Activated T-cell treated with anti-CD3 and anti-CD28 coated beads, Interleukin-2, amount 50 U/mL, for 72 hours (primary cell): ENCODE results near the gene FOXC2. TPM values are rescaled to one million over a fixed set of nuclear protein-coding genes. Genes with fewer than 3 reads are reported as not detected.
A peak's percentile ranks its signal among the peaks of the same experiment; 100 is the strongest.

Experiments used
- ATAC-seq, 2 donors: fragments of 150-1000 bp; cut with Tn5 transposase; replicated peaks in 1 of 2; 2 replicates each; pipeline ENCODE4 v1.10.0; 2021; ENCODE audit warnings: moderate library complexity in 2 of 2, mild to moderate bottlenecking in 1 of 2
- DNase-seq, 2 donors: peaks; one replicate each; pipeline ENCODE4 v3.0.0; 2021 to 2022; ENCODE audit warnings: mixed read lengths in 1 of 2
- H3K27ac Mint-ChIP-seq: one replicate; pipeline ENCODE4 v1.8.0; 2022; ENCODE audit warnings: mild to moderate bottlenecking, moderate library complexity, mixed read lengths
- H3K27me3 Mint-ChIP-seq: one replicate; pipeline ENCODE4 v1.8.0; 2022; ENCODE audit warnings: low read depth, mixed read lengths
- H3K36me3 Mint-ChIP-seq, 2 donors: one replicate each; pipeline ENCODE4 v1.8.0; 2022; ENCODE audit warnings: mixed read lengths in 2 of 2, mild to moderate bottlenecking in 1 of 2; ENCODE audit not compliant: insufficient read depth in 2 of 2
- H3K4me1 Mint-ChIP-seq: one replicate; pipeline ENCODE4 v1.8.0; 2022; ENCODE audit warnings: low read depth, mixed read lengths
- H3K4me3 Mint-ChIP-seq, 2 donors: one replicate each; pipeline ENCODE4 v1.8.0; 2022; ENCODE audit warnings: mild to moderate bottlenecking in 2 of 2, mixed read lengths in 2 of 2, moderate library complexity in 2 of 2
- H3K9me3 Mint-ChIP-seq, 2 donors: one replicate each; pipeline ENCODE4 v1.8.0; 2022; ENCODE audit warnings: mixed read lengths in 2 of 2
- total RNA-seq, 2 donors: library from RNA; stranded (reverse); gene quantifications; one replicate each; pipeline ENCODE4 v1.2.3, GENCODE V29; 2022

Gene FOXC2
- total RNA-seq, 2 donors from 2014 or later: not detected

DNA sequence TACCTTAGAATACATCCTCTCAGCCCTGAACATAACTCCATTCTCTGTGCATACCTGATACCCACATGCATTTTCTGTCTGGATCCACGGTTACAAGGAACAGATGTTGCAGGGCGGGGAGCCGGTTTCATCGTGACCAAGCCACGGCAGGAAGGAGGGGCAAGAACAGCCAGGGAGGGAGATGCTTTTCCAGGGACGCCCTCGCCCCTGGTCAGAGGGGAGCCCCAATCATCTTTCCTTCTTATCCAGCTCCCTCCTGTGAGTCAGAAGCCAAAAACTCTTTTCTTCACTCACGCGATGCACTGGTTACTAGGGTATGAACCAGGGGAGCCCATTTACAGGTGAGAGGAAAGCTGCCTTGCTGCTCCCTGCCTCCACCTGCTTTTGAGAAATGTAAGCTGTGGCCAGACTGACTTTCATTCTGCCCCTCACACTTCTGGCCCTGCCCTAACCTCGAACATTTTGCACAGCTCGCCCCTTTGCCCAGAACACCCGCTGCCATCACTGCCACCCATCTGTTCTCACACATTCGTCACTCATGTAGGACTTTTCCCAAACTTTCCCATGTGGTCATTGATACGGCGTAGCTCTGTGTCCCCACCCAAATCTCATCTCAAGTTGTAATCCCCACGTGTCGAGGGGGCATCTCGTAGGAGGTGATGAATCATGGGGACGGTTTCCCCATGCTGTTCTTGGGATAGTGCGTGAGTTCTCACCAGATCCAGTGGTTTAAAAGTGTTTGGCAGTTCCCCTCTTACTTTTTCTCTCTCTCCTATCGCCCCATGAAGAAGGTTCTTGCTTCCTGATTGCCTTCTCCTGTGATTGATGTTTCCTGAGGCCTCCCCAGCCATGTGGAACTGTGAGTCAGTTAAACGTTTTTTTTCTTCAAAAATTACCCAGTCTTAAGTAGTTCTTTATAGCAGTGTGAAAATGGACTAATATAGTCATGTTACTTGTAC lies 32.3 kb downstream of the FOXC2 start:
- H3K27ac Mint-ChIP-seq: no peak overlapping the region
- H3K27me3 Mint-ChIP-seq: peaks cover 44% of the 10 kb centered on the region
- H3K36me3 Mint-ChIP-seq: no peaks in the 10 kb centered on the region
- DNase-seq (no peak), ATAC-seq (no peak)
- H3K4me1 Mint-ChIP-seq: peaks cover 8% of the 10 kb centered on the region
- H3K9me3 Mint-ChIP-seq: no peaks in the 10 kb centered on the region
- H3K4me3 Mint-ChIP-seq: no peak overlapping the region

GRCh38 chr16:86601356-86601755 lies 34.7 kb downstream of the FOXC2 start:
- Mint-ChIP-seq H3K4me1 (peaks cover 21% of the 10 kb centered on the region), H3K36me3 (no peaks in the 10 kb centered on the region), H3K27ac (no peak overlapping the region), H3K9me3 (no peaks in the 10 kb centered on the region), H3K27me3 (peaks cover 44% of the 10 kb centered on the region), H3K4me3 (no peak overlapping the region)
- DNase-seq (no peak), ATAC-seq (no peak)

DNA sequence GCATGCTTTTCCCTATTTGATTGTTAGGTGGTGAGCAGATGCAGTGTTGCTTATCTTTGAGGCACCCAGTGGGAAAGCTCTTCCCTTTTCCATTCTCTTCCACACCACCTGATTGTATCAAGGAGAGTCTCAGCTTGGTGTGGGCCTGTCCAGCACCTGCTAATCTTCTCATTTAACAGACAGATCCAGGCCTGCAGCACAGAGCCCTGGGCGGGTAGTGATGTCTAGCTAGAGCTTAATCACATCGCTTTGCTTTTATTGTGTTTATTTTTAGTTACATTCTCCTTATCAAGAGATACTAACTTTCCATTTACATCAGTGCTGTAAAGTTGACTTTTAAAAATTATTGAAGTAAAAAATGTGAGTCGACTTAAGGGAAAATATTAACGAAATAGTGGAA lies 35.9 kb downstream of the FOXC2 start:
- peaks cover 21% of the 10 kb centered on the region for H3K4me1 Mint-ChIP-seq
- ATAC-seq (no peak), DNase-seq (no peak)
- H3K9me3 Mint-ChIP-seq: no peaks in the 10 kb centered on the region
- H3K27ac Mint-ChIP-seq: no peak overlapping the region
- no peak overlapping the region for H3K4me3 Mint-ChIP-seq
- H3K27me3 Mint-ChIP-seq: peaks cover 44% of the 10 kb centered on the region
- H3K36me3 Mint-ChIP-seq: no peaks in the 10 kb centered on the region

DNA sequence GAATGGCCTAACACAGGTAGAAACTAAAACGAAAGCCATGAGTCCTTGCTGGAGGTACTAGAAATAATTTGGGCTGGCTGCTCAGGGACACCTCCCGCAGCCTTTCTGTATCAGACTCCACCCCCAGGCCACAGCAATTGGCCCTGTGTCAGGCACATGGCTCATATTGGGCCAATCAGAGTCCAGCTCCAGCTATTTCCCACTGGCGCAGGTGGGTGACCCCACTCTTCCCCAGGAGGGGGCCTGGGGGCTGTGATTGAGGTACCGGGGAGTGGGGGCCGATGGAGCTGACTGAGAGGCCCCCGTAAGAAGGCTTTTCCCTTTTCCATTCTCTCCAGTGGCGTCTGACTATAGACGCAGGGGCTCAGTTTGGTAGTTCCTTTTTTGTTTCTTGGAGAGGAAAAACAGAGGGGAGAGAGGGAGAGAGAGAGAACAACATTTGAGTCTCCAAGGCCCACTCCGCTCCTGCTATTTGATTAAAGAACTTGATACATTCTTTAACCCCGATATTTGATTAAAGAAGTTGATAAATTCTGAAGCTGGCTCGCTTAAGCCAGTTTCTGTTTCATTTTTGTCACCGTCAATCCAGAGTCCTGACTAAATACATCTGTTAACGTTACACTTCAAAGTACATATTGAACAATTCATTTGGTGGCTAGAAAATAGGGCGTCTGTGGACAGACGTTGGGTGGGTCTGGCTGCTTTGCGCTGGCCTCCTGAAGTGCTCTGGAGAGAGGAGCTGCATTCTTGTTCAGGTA lies 38.0 kb downstream of the FOXC2 start:
- peaks cover 13% of the 10 kb centered on the region for H3K4me1 Mint-ChIP-seq
- peak overlapping the region; percentile 14 for H3K27ac Mint-ChIP-seq
- no peaks in the 10 kb centered on the region for H3K36me3 Mint-ChIP-seq
- no peaks in the 10 kb centered on the region for H3K9me3 Mint-ChIP-seq
- H3K4me3 Mint-ChIP-seq: peak overlapping the region; percentile 77 to 86
- peak; percentile 88 to 95 for ATAC-seq
- DNase-seq: peak; percentile 38 to 45
- H3K27me3 Mint-ChIP-seq: peaks cover 31% of the 10 kb centered on the region

GRCh38 chr16:86605950-86606349 lies 39.3 kb downstream of the FOXC2 start:
- peaks cover 13% of the 10 kb centered on the region for H3K4me1 Mint-ChIP-seq
- peaks cover 25% of the 10 kb centered on the region for H3K27me3 Mint-ChIP-seq
- H3K36me3 Mint-ChIP-seq: no peaks in the 10 kb centered on the region
- no peaks in the 10 kb centered on the region for H3K9me3 Mint-ChIP-seq
- DNase-seq (no peak), ATAC-seq (no peak)
- H3K27ac Mint-ChIP-seq: no peak overlapping the region
- peak overlapping the region in 1 of 2 donors; percentile 18 for H3K4me3 Mint-ChIP-seq

- Mint-ChIP-seq H3K9me3 (no peaks in the 10 kb centered on the region), H3K27ac (no peak overlapping the region), H3K4me3 (no peak overlapping the region), H3K27me3 (peaks cover 17% of the 10 kb centered on the region), H3K4me1 (peaks cover 13% of the 10 kb centered on the region), H3K36me3 (no peaks in the 10 kb centered on the region)
- ATAC-seq: no peak
- DNase-seq: no peak
Observed at GRCh38 chr16:86608301-86608747, 41.7 kb downstream of the FOXC2 start.

DNA sequence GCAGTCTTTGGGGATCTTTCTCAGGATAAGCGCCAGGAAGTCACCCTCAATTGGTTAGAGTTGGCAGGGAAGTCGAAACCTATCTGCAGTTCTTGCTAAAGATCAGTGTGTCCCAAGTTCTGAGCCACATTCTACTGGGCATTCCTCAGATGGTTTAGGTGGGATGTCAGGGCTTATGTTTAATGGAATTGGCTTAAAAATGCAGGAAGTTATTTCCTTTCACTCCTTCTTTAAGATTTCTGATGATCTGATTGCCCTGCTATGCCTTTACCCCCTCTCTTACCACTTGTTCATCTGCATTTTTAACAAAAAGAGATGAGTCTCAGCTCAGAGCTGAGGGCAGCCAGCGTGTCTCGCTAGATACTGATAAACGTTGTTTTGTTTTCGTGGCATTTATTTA lies 42.5 kb downstream of the FOXC2 start:
- Mint-ChIP-seq H3K4me1 (peaks cover 12% of the 10 kb centered on the region), H3K4me3 (no peak overlapping the region), H3K36me3 (no peaks in the 10 kb centered on the region), H3K27ac (no peak overlapping the region), H3K9me3 (no peaks in the 10 kb centered on the region), H3K27me3 (peaks cover 11% of the 10 kb centered on the region)
- DNase-seq (no peak), ATAC-seq (no peak)

DNA sequence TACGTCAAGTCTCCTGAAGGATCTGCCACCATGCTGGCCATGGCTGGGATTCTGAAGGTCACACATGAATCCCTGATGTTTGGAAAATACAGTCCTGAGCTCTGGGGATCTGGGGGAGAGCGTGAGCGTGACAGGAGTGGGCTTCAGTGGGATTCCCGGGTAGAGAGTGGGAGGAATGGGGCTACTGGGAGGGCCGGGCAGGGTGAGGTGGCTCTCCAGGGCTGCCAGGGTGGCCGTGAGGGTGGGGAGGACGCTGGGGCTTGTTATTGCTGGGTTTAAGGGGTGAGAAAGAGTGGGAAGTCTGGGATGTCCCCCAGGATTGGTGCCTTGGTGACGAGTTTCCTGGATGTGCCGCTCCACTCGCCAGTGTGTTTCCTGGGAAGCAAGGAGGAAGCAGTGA lies 43.0 kb downstream of the FOXC2 start:
- peaks cover 7% of the 10 kb centered on the region for H3K4me1 Mint-ChIP-seq

DNA sequence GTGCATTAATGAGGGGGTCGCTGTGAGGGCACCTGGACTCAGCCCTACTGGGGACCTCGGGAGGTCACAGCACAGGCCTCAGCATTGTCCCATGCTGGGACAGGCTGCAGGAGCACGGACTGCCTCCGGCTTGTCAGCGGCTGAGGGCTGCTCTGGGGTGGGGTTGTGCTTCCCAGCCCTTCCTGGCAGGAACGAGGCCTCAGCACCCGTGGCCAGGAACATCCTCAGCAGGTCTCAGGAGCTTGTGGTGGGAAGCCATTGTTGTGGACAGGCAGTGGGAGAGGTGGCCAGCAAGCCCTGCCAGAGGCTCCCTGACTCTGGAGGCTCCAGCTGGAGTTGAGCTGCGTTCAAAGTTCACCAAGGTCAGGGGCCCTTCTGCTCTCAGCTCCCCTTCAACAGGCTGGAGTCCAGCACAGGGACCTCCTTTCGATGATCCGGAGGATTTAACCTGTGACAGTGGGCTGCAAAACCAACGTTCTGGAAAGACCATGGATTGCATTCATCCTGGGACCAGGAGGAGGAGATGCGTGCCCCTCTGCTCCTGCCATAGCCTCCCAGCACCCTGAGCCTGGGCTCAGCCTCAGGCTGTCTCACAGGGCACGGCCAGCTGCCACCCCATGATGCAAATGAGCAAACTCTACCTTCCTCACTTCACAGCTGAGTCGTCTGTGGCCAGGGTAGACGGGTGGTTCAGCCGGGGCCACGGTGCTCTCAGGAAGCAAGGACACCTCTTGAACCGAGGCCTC lies 44.3 kb downstream of the FOXC2 start:
- no peak overlapping the region for H3K27ac Mint-ChIP-seq
- no peaks in the 10 kb centered on the region for H3K4me1 Mint-ChIP-seq
- no peaks in the 10 kb centered on the region for H3K36me3 Mint-ChIP-seq
- H3K27me3 Mint-ChIP-seq: peaks cover 6% of the 10 kb centered on the region
- H3K9me3 Mint-ChIP-seq: no peaks in the 10 kb centered on the region
- DNase-seq: no peak
- H3K4me3 Mint-ChIP-seq: no peak overlapping the region
- ATAC-seq: no peak

More for the DNA sequence above, 43.0 kb downstream of the FOXC2 start:
- no peaks in the 10 kb centered on the region for H3K36me3 Mint-ChIP-seq
- DNase-seq (no peak), ATAC-seq (no peak)
- H3K27ac Mint-ChIP-seq: no peak overlapping the region
- no peaks in the 10 kb centered on the region for H3K9me3 Mint-ChIP-seq
- peaks cover 6% of the 10 kb centered on the region for H3K27me3 Mint-ChIP-seq
- H3K4me3 Mint-ChIP-seq: no peak overlapping the region

GRCh38 chr16:86611525-86611855 lies 44.9 kb downstream of the FOXC2 start:
- no peaks in the 10 kb centered on the region for H3K4me1 Mint-ChIP-seq

GRCh38 chr16:86611941-86612340 lies 45.3 kb downstream of the FOXC2 start:
- peaks cover 6% of the 10 kb centered on the region for H3K27me3 Mint-ChIP-seq
- H3K4me3 Mint-ChIP-seq: no peak overlapping the region
- no peaks in the 10 kb centered on the region for H3K9me3 Mint-ChIP-seq
- no peaks in the 10 kb centered on the region for H3K4me1 Mint-ChIP-seq
- no peak for ATAC-seq
- H3K27ac Mint-ChIP-seq: no peak overlapping the region
- no peaks in the 10 kb centered on the region for H3K36me3 Mint-ChIP-seq
- no peak for DNase-seq

More at GRCh38 chr16:86611525-86611855, 44.9 kb downstream of the FOXC2 start:
- ATAC-seq: no peak
- H3K9me3 Mint-ChIP-seq: no peaks in the 10 kb centered on the region
- no peak overlapping the region for H3K27ac Mint-ChIP-seq
- H3K4me3 Mint-ChIP-seq: no peak overlapping the region
- no peak for DNase-seq
- no peaks in the 10 kb centered on the region for H3K36me3 Mint-ChIP-seq
- peaks cover 6% of the 10 kb centered on the region for H3K27me3 Mint-ChIP-seq

DNA sequence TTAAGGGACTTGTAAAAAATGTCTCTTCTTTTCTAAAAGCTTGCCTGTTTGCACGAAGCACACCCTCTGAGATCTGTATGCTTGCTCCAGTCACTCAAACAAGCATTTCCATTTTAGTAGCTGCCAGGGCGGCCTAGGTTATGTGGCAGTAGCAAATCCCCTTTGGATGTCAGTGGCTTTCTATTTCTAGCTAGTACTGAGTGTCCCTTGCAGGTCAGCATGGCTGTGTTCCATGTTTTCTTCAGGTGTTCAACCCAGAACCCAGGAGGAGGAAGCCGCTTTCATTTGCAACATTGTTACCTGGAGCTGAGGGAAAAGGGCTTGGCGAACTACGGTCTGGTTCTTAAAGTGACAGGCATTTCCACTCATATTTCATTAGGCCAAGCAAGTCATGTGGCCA lies 48.1 kb downstream of the FOXC2 start:
- H3K4me1 Mint-ChIP-seq: no peaks in the 10 kb centered on the region
- no peaks in the 10 kb centered on the region for H3K9me3 Mint-ChIP-seq
- H3K4me3 Mint-ChIP-seq: no peak overlapping the region
- DNase-seq (no peak), ATAC-seq (no peak)
- peaks cover under 1% of the 10 kb centered on the region for H3K27me3 Mint-ChIP-seq
- H3K27ac Mint-ChIP-seq: no peak overlapping the region
- H3K36me3 Mint-ChIP-seq: no peaks in the 10 kb centered on the region

GRCh38 chr16:86616906-86617305 lies 50.3 kb downstream of the FOXC2 start:
- Mint-ChIP-seq H3K9me3 (no peaks in the 10 kb centered on the region), H3K27me3 (peaks cover 6% of the 10 kb centered on the region), H3K27ac (no peak overlapping the region), H3K4me1 (no peaks in the 10 kb centered on the region), H3K36me3 (no peaks in the 10 kb centered on the region), H3K4me3 (no peak overlapping the region)
- DNase-seq (no peak), ATAC-seq (no peak)
